ENCODE measurements around the gene FAHD2A.
"Not testable (repeated sequence)": the region's sequence is repeated elsewhere in the genome, so short reads cannot be mapped to it uniquely, and the experiment has no call there.

DNA sequence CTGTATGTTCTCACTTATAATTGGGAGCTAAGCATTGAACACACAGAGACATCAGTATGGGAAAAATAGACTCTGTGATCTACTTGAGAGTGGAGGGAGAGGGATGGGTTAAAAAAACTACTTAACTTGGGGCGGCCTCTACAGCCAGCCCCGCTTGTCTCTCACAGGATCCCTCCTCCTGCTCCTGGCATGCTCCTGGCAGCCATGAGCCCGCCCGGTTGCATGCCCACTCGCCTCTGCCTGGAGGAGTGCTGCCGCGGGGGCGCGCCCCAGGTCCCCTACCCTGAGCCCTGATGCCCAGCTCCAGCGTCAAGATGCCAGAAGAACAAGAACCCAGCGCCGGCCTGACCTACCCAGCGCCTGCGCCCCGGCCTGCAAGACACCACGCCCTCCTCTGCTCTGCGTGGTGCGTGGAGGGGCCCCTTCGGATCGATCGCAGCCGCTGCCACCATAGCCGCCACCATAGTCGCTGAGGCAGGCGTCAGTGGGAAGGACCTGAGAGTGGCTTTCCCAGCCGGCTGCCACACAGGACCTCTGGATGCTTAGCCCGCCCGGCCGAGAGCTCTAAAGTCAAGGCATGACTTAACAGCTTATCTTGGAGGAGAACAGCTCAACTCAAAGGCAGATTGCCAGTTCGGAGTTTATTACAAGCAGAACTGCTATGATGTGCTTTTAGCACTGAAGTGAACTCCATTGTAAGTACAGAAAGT, 32.8 kb downstream of the FAHD2A start:
- TF ChIP-seq EZH2phosphoT487 (IDR thresholded peaks at IDR 0.05; ENCODE audit: borderline replicate concordance); YY1 (IDR thresholded peaks at IDR 0.05; ENCODE audit: extremely low read depth, insufficient replicate concordance, low read depth, low read length); RAD21 (IDR thresholded peaks at IDR 0.05; ENCODE audit: low read depth); JUND (IDR thresholded peaks at IDR 0.05): not testable (repeated sequence)
- TF ChIP-seq, protein P1, sequence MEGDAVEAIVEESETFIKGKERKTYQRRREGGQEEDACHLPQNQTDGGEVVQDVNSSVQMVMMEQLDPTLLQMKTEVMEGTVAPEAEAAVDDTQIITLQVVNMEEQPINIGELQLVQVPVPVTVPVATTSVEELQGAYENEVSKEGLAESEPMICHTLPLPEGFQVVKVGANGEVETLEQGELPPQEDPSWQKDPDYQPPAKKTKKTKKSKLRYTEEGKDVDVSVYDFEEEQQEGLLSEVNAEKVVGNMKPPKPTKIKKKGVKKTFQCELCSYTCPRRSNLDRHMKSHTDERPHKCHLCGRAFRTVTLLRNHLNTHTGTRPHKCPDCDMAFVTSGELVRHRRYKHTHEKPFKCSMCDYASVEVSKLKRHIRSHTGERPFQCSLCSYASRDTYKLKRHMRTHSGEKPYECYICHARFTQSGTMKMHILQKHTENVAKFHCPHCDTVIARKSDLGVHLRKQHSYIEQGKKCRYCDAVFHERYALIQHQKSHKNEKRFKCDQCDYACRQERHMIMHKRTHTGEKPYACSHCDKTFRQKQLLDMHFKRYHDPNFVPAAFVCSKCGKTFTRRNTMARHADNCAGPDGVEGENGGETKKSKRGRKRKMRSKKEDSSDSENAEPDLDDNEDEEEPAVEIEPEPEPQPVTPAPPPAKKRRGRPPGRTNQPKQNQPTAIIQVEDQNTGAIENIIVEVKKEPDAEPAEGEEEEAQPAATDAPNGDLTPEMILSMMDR (IDR thresholded peaks at IDR 0.05 in 2 of 3, conservative IDR thresholded peaks at IDR 0.05 in 1 of 3; ENCODE audit: borderline replicate concordance in 1 of 3, insufficient read depth in 1 of 3, low read depth in 2 of 3, low read length in 2 of 3) = not testable (repeated sequence)

All from HCT116 (cell line).